NCI-H774 (cell line): ENCODE data around the gene SELENOS.

Experiments used
- DNase-seq: peaks from one replicate; lab custom pipeline; 2025; lab: John Stamatoyannopoulos, UW

Gene SELENOS

DNA sequence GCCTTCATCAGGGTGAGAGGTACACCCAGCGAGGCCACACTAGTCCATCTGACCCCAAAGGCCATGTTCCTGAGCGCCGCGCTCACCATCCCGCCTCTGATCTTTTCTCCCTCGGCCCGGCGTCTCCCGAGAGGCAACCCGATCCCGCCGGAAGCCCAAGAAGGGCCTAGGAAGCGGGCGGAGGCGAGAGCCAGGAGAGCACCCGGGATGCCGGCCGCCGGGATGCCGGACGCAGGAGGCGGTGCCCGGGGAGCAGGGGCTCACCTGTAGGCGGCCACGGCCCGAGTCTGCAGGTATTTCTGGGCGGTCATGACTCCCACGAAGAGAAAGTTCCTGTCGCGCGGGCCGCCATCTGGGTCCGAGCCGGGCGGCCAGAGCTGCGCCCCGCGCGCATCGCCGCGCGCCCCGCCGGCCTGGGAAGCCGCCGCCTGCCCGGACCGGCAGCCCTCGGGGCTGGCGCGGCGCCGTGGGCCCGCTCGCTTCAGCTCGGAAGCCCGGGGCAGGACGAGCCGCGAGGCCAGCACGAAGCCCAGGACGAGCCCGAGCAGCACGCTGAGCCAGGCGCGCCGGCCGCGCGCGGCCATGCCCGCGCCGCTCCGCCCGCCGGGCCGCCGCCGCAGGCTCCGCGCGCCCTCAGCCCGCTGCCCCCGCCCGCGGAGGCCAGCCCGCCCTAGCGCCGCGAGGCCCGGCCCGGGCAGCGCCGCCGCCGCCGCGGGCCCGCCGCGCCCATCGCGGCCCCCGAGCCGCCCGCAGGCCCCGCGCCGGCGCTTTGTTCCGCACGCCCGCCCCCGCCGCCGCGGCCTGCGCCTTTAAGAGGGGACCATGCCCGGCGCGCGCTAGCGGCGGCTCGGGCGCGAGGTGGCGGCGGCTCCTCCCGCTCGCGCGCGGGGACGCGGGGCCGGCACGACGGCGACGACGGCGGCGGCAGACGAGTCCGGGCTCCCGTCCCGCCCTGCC, 26.1 kb downstream of the SELENOS start:
- peak; percentile 48 for DNase-seq

- no peak for DNase-seq
Measured at GRCh38 chr15:101250341-101250831, 26.9 kb downstream of the SELENOS start.

DNA sequence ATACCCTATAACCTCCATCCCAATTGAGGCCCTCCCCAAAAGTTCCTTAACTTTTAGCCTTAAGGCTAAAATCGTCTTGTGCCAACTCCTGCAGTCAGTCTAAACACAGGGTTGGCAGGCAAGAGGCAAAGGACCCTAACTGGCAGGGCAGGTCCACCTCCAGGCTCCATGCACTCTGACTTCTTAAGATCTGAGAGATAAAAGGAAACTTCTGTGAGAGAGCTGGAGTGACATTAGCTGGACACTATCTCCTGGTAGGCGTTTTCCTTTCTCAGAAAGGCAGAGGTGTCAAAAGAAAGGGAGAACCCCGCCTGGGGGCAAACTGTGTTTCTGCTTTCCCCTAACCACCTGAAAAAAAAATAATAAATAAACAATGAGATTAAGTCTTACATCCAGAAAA, 29.0 kb downstream of the SELENOS start:
- no peak for DNase-seq

- DNase-seq = no peak
Measured at GRCh38 chr15:101246824-101247745, 30.2 kb downstream of the SELENOS start.

DNA sequence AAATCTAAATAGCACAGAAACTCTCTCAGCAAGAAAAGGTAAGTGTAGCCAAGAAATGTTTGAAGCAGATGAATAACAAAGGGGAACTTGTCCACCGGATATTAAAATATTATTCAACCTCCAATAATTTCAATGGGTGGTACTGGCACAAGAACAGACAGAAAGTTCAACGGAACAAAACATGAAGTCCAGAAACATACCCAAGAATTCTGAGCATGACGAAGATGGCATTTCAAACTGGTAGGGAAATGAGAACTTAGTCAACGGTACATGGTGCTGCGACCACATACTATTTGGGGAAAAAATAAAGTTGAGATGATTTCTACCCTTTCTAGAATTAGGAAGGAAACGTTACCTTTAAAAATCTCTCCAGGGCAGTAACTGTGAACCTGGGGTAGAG, 30.9 kb downstream of the SELENOS start:
- no peak for DNase-seq

DNA sequence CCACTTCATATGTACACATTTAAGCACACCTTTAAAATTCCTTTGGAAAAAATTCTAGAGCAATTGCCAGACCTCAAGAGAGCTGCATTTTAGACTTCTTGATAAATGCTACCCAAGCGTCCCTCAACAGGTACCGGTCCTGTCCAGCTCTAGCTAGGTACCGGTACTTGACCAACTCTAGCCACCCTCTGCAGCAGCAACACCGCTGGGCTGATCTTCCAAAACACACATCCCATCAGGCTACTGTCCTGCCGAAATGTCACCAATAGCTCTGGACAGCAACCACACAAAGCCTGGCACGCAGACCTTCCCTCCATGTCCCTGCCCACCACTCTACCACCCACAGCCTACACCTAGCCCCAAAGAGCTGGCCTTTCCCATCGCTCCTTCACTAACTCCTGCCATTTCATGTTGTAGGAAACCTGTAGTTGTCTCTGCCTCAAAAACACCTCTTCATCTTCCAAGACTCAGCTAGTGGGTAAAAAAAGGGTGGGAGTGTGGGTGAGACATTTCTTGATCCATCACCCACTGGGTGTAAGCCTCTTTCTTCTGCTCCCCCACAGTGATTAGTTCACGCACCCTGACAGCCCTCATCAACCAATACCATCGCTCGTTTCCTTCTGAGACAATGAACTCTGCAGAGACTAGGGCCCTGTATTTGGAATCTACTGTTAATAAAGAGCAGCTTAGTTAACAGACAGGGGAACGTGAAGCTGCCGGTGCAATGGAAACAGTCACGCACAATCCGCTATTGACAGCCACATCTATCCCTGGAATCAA, 32.2 kb downstream of the SELENOS start:
- no peak for DNase-seq

DNA sequence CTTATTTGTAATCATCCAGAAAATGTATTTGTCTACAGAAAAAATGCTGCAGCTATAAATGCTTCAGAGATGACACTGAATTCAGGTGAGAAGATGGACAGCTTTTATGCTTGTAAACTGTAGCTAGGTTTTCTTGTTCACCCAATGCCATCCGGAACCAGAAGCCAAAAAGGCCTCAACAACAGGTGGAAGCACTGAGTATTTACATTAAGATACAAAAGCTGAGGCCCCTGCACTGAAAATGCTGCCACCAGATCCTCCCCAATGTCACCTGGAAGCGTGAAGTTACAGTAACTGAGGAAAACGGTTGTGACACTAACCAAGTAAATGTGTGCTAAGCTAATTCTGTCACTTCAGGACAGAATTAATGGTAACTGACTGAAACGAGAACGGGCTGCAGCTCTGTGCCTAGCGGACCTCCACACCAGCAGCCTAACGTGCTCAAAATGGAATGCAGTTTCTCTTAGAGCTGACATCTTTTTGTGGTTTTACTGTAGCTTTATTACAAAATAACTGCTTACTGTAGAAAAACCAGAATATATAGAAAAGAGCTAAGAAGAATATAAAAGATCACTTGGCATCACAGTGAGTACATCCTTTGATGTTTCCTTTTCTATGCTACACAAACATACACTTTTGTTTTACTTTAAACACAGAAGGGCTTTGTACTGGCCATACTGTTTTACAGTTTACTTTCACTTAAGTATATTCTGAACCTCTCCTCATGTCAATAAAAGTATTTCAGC, 33.1 kb downstream of the SELENOS start:
- DNase-seq = no peak

- DNase-seq = no peak
Measured at GRCh38 chr15:101243420-101243819, 33.9 kb downstream of the SELENOS start.

GRCh38 chr15:101242999-101243336, 34.3 kb downstream of the SELENOS start:
- no peak for DNase-seq

GRCh38 chr15:101242160-101242998, 34.9 kb downstream of the SELENOS start:
- no peak for DNase-seq

DNA sequence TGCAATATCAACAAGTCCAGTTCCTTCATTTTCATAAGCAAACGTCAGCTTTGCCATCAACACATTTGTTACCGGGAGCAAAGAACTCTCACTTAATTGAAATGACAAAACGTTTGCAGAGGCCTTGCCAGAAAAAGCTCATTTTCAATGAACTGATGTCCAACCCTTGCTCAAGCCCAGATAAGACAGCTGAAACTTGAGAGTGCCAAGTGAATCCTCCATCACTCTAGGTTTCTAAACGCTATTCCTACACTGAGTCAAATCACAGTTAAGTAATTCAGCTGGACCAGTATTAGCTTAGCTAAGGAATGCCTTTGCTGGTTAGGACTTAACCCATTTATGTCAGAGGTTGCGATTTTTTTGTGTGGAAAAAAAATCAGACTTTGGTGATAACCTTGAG, 36.9 kb downstream of the SELENOS start:
- DNase-seq = no peak

GRCh38 chr15:101239724-101240136, 37.6 kb downstream of the SELENOS start:
- no peak for DNase-seq

DNA sequence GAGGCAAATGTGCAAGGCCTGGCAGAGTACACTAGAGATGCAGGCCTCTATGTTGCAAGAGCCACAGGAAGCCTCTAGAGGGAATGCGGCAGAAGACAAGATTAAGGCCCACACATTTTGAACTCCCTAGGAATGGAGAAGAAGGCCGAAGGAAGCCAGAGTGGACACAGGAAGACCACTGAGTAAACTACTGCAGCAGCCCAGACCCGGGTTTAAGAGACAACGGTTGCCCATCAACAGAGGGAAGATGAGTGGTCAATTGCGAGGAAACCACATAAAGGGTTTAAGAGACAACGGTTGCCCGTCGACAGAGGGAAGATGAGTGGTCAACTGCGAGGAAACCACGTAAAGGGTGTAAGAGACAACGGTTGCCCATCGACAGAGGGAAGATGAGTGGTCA, 40.0 kb downstream of the SELENOS start:
- DNase-seq = no peak

GRCh38 chr15:101233651-101234280, 43.5 kb downstream of the SELENOS start:
- DNase-seq = no peak

DNA sequence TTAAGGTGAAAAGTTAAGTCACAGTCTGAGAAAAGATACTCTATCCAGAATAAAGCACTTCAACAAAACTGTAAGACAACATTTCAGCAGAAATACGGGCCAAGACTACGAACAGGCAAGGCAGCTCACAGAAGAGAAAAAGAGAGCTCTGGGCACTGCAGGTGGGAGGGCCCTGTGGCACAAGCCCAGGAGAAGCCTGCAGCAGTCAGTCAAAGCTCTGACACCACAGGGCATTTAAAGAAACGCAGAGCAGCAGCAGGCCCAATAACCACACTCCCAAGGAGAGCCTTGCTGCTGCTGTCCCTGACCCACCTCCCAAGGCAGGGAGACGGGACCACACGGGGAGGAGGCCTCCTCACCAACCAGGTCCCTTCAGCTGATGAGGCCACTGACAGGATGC, 44.6 kb downstream of the SELENOS start:
- DNase-seq = no peak

DNA sequence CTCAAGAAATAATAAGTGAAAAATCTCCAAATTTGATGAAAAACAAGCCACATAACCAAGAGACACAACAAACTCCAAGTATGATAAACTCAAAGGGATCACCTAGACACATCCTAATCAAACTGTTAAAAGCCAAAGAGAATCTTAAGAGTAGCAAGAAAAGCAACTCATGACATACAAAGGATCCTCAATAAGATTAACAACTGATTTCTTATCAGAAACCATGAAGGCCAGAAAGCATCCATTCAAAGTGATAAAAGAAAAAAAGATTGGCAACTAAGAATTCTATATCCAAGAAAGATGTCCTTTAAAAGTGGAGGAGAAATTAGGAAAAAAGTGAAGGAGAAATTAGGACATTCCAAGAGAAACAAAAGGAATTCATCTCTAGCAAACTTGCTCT, 49.0 kb downstream of the SELENOS start:
- DNase-seq = no peak

- DNase-seq = no peak
Measured at GRCh38 chr15:101225658-101226057, 51.6 kb downstream of the SELENOS start.
